Suppressor macrophage (primary cell): Measurements from ENCODE around the gene NOTCH1.
"Not testable (repeated sequence)": the region's sequence is repeated elsewhere in the genome, so short reads cannot be mapped to it uniquely, and the experiment has no call there.

Experiments used
- DNase-seq, 4 experiments: peaks; one replicate each; pipeline ENCODE4 v3.0.0-alpha.2; 2020 to 2022

NOTCH1 gene

GRCh38 chr9:136578915-136579649 lies 33.2 kb upstream of the NOTCH1 start:
- DNase-seq = peak in 3 of 4 experiments; percentile 56 to 63 (median 60)

- DNase-seq = no peak
Observed at GRCh38 chr9:136578626-136578914, 32.7 kb upstream of the NOTCH1 start.

GRCh38 chr9:136577941-136578625 lies 32.2 kb upstream of the NOTCH1 start:
- DNase-seq = no peak

GRCh38 chr9:136576269-136576626 lies 30.4 kb upstream of the NOTCH1 start:
- DNase-seq = peak; percentile 47 to 77 (median 68)

- no peak for DNase-seq
Observed at GRCh38 chr9:136575626-136576268, 29.9 kb upstream of the NOTCH1 start.

GRCh38 chr9:136574606-136575005 lies 28.8 kb upstream of the NOTCH1 start:
- not testable (repeated sequence) for DNase-seq

GRCh38 chr9:136572828-136573625 lies 27.2 kb upstream of the NOTCH1 start:
- no peak for DNase-seq

- DNase-seq = no peak
Observed at GRCh38 chr9:136572003-136572827, 26.4 kb upstream of the NOTCH1 start.

GRCh38 chr9:136571531-136571930 lies 25.7 kb upstream of the NOTCH1 start:
- DNase-seq = peak in 2 of 4 experiments; percentile 23 to 43

- no peak for DNase-seq
Observed at GRCh38 chr9:136570916-136571315, 25.1 kb upstream of the NOTCH1 start.

GRCh38 chr9:136570191-136570845 lies 24.5 kb upstream of the NOTCH1 start:
- no peak for DNase-seq

- no peak for DNase-seq
Observed at GRCh38 chr9:136569526-136570148, 23.8 kb upstream of the NOTCH1 start.

GRCh38 chr9:136568288-136569081 lies 22.6 kb upstream of the NOTCH1 start:
- DNase-seq = no peak

- DNase-seq = no peak
Observed at GRCh38 chr9:136567651-136568287, 21.9 kb upstream of the NOTCH1 start.

- no peak for DNase-seq
Observed at GRCh38 chr9:136566901-136567300, 21.1 kb upstream of the NOTCH1 start.

GRCh38 chr9:136566553-136566895 lies 20.7 kb upstream of the NOTCH1 start:
- no peak for DNase-seq

GRCh38 chr9:136565715-136566552 lies 20.1 kb upstream of the NOTCH1 start:
- DNase-seq = no peak

- no peak for DNase-seq
Observed at GRCh38 chr9:136565086-136565714, 19.4 kb upstream of the NOTCH1 start.
